Measurements from ENCODE around the gene GARNL3. TPM values are rescaled to one million over a fixed set of nuclear protein-coding genes. Genes with fewer than 3 reads are reported as not detected.

The GARNL3 gene, protein sequence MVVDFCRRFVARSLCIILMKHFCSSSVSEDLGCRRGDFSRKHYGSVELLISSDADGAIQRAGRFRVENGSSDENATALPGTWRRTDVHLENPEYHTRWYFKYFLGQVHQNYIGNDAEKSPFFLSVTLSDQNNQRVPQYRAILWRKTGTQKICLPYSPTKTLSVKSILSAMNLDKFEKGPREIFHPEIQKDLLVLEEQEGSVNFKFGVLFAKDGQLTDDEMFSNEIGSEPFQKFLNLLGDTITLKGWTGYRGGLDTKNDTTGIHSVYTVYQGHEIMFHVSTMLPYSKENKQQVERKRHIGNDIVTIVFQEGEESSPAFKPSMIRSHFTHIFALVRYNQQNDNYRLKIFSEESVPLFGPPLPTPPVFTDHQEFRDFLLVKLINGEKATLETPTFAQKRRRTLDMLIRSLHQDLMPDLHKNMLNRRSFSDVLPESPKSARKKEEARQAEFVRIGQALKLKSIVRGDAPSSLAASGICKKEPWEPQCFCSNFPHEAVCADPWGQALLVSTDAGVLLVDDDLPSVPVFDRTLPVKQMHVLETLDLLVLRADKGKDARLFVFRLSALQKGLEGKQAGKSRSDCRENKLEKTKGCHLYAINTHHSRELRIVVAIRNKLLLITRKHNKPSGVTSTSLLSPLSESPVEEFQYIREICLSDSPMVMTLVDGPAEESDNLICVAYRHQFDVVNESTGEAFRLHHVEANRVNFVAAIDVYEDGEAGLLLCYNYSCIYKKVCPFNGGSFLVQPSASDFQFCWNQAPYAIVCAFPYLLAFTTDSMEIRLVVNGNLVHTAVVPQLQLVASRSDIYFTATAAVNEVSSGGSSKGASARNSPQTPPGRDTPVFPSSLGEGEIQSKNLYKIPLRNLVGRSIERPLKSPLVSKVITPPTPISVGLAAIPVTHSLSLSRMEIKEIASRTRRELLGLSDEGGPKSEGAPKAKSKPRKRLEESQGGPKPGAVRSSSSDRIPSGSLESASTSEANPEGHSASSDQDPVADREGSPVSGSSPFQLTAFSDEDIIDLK
- 11.9 TPM for polyA plus RNA-seq (2013, experiment 1 of 4)
- 12.4 TPM for polyA plus RNA-seq (2013, experiment 2 of 4)
- polyA plus RNA-seq (2013, experiment 3 of 4) = 12.5 TPM
- polyA plus RNA-seq (2013, experiment 4 of 4) = 16.9 TPM

DNA sequence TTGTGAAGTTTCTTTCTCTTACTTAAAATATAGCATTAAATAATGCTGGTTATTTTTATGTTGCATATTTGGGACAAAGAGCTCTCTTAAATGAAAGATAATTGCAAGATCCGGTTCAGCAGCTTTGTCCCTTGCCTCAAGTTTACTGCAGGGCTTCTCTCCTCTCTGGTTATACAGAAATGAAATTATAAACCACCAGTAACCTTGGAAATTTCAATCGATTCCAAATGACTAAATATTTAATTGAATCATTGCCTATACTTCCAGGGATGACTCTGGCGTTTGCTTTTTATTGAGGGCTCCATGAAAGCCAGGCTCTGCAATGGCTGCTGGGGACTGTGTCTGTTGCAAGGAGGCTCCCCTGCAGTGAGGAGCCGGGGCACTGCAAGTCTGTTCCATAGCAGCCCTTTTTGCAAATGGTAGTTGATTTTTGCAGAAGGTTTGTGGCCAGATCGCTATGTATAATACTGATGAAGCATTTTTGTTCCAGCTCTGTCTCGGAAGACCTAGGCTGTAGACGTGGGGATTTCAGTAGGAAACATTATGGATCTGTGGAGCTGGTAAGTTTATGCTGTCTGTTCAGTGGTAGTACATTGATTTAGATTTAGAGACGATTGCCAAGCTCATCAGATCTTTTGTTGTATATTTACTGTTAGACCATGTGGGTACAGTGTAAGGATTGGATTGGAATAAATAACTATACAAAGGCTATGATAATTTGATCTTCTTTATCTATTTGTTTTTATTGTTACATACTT lies at the start of gene GARNL3:
GARNL3 (plus strand) TSS at position 313 of the 758 bp plus-strand sequence; CDS start at position 417, 104 bp downstream.
- H3K36me3 ChIP-seq (ENCODE audit: control insufficient read depth, insufficient read depth, low read length) = no peaks in the 10 kb centered on the region
- H3K27ac ChIP-seq (ENCODE audit: insufficient read depth, low read depth, low read length, poor library complexity, severe bottlenecking) = no peak within 1 kb of the TSS
- H3K4me3 ChIP-seq (ENCODE audit: insufficient read depth, low read depth, low read length) = no peak within 1 kb of the TSS
- no peaks in the 10 kb centered on the region for H3K9me3 ChIP-seq (ENCODE audit: control insufficient read depth, low read length)
- H3K27me3 ChIP-seq (ENCODE audit: control insufficient read depth, insufficient read depth, low read length, poor library complexity, severe bottlenecking) = no peaks in the 10 kb centered on the region
- WGBS, 2 experiments = 59 to 61% methylated on average over 8 of the region's 8 CpGs
- peaks cover 6% of the 10 kb centered on the region for H3K4me1 ChIP-seq (ENCODE audit: control insufficient read depth, insufficient read depth, low read length)

DNA sequence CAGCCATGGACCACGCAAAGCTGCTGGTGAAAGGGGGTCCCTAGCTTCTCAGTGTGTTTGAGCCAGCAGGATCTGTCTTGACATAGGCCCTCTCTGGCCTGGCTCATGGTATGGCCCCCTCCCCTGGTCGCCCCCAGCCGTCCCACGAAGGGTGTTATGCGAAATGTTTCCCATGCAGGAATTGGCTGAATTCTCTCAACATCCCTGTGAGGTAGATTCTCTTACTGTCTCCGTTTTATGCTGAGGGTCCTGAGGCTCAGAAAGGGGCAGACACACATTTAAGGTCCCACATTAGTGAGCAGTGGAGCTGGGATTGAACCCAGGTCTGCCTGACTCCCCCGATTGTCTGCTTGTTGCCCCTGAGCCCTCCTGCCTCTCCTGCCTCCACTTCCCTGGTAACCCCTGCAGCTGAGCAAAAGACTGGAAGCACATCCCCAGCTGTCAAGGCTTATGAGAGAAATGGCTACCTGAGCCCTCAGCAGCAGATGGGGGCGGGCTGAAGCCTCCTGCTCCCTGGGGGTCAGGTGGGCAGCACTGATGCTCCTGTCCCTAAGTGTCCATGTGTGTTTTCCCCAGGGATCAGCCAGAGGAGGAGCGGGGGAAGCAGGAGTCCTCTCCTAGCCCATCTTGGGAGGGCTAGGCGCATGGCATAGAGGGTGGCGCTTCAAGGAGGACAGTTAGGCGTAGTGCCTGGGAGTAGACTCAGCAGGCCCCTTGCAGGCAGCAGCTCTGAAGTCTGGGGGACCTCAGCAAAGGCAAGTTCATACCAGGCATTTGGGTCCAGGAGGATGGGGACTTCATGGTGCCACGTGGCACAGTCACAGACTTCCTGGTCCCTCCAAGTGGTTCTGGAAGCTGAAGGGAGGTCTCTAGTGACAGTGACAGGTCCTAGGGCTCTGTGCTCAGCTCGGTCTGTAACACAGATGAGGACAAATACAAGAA lies 49.0 kb upstream of the GARNL3 start:
- Histone ChIP-seq H3K9me3 (ENCODE audit: control insufficient read depth, low read length) (no peaks in the 10 kb centered on the region), H3K27me3 (ENCODE audit: control insufficient read depth, insufficient read depth, low read length, poor library complexity, severe bottlenecking) (no peaks in the 10 kb centered on the region), H3K4me3 (ENCODE audit: insufficient read depth, low read depth, low read length) (no peak overlapping the region), H3K27ac (ENCODE audit: insufficient read depth, low read depth, low read length, poor library complexity, severe bottlenecking) (no peak overlapping the region), H3K36me3 (ENCODE audit: control insufficient read depth, insufficient read depth, low read length) (no peaks in the 10 kb centered on the region), H3K4me1 (ENCODE audit: control insufficient read depth, insufficient read depth, low read length) (peaks cover 7% of the 10 kb centered on the region)
- 93 to 94% methylated on average over 14 of the region's 14 CpGs for WGBS, 2 experiments

DNA sequence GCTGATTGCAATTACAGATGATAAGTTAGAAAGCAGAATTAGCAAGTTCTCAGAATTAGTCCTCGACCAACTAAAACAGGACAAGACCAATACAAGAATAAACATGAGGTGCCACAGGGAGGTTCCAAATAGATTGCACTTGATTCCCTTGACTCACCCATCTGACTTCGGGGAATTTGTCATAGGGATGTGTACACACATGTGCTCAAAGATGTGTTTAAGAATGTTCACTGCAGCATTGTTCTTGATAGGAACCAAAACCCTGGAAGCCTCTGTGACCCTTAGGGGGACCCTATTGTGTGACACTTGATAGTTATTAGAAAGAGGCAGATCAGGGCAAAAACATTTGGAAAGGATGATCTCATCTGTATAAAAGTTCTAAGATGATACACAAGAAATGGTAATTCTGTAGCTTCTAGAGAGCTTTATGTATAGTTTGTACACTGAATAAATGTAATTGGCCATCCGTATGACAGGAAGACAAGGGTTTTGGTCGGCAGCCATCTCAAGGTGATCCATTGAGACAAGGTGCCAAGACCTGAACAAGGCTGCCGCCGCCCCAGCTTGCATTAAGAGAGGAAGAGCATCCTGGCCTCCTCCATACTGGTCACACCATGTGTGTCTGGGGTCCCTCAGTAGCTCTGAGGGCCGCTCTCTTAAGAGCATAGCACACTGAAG lies 48.2 kb upstream of the GARNL3 start:
- 93% methylated on average over 7 of the region's 7 CpGs for WGBS, 2 experiments
- no peaks in the 10 kb centered on the region for H3K9me3 ChIP-seq (ENCODE audit: control insufficient read depth, low read length)
- H3K4me1 ChIP-seq (ENCODE audit: control insufficient read depth, insufficient read depth, low read length) = no peaks in the 10 kb centered on the region
- H3K4me3 ChIP-seq (ENCODE audit: insufficient read depth, low read depth, low read length) = no peak overlapping the region
- no peaks in the 10 kb centered on the region for H3K36me3 ChIP-seq (ENCODE audit: control insufficient read depth, insufficient read depth, low read length)
- H3K27me3 ChIP-seq (ENCODE audit: control insufficient read depth, insufficient read depth, low read length, poor library complexity, severe bottlenecking) = no peaks in the 10 kb centered on the region
- no peak overlapping the region for H3K27ac ChIP-seq (ENCODE audit: insufficient read depth, low read depth, low read length, poor library complexity, severe bottlenecking)

DNA sequence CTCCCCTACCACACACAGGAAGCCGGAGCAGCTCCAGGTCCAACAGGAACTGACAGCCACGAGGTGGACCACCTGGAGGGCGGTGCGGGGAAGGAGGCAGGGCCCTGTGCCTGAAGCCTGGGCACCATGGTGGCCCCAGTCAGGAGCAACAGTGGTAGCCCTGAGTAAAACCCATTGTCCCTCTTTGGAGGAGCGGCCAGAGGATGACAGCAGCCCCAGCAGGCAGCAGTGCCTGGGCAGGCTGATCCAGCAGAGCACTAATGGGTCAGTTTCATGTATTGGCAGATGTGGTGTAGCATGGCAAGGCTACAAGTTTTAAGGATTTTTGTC lies 47.7 kb upstream of the GARNL3 start:
- H3K27ac ChIP-seq (ENCODE audit: insufficient read depth, low read depth, low read length, poor library complexity, severe bottlenecking) = no peak overlapping the region
- H3K36me3 ChIP-seq (ENCODE audit: control insufficient read depth, insufficient read depth, low read length) = no peaks in the 10 kb centered on the region
- H3K4me1 ChIP-seq (ENCODE audit: control insufficient read depth, insufficient read depth, low read length) = no peaks in the 10 kb centered on the region
- H3K9me3 ChIP-seq (ENCODE audit: control insufficient read depth, low read length) = no peaks in the 10 kb centered on the region
- WGBS, 2 experiments = 77 to 80% methylated on average over 5 of the region's 5 CpGs
- no peak overlapping the region for H3K4me3 ChIP-seq (ENCODE audit: insufficient read depth, low read depth, low read length)
- no peaks in the 10 kb centered on the region for H3K27me3 ChIP-seq (ENCODE audit: control insufficient read depth, insufficient read depth, low read length, poor library complexity, severe bottlenecking)

DNA sequence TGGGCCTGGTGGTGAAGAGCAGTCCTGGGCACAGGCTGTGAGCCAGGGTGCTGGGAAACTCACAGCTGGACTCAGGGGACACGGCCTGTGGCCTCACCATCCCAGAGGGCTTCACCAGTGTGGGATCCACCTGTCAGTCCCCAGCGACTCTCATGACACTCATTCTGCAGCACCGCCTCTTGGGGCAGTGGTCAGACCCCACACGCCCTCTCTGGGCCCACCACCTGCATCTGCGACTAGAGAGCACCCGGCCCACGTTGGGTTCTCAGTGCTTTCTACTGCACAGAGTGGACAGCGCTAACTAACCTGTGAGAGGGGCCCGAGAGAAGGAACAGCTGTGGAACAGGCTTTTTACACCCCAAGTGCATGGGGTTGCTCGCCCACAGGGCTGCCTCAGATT lies 45.8 kb upstream of the GARNL3 start:
- Histone ChIP-seq H3K4me1 (ENCODE audit: control insufficient read depth, insufficient read depth, low read length) (no peaks in the 10 kb centered on the region), H3K36me3 (ENCODE audit: control insufficient read depth, insufficient read depth, low read length) (no peaks in the 10 kb centered on the region), H3K4me3 (ENCODE audit: insufficient read depth, low read depth, low read length) (no peak overlapping the region), H3K27ac (ENCODE audit: insufficient read depth, low read depth, low read length, poor library complexity, severe bottlenecking) (no peak overlapping the region), H3K9me3 (ENCODE audit: control insufficient read depth, low read length) (no peaks in the 10 kb centered on the region), H3K27me3 (ENCODE audit: control insufficient read depth, insufficient read depth, low read length, poor library complexity, severe bottlenecking) (peaks cover 19% of the 10 kb centered on the region)
- WGBS, 2 experiments = 88% methylated on average over 10 of the region's 10 CpGs

DNA sequence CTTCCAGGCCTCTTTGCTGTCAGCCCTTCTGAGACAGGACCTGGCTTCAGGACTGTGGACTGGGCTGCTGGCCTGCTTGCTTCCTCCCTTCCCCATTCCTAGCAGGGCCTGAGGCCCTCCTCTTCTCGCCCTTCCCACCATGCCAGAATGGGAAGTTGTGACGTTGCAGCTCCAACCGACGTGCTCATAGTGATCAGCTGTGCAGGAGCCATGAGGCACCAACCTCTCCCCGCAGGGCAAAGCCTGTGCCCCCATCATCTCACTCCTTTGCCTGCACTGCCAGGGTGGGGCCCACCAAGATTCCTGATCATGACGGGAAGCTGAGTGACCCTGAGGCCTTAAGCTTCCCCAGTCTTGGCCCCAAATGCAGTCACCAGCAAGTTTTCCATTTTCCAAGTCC lies 45.1 kb upstream of the GARNL3 start:
- peaks cover 22% of the 10 kb centered on the region for H3K27me3 ChIP-seq (ENCODE audit: control insufficient read depth, insufficient read depth, low read length, poor library complexity, severe bottlenecking)
- H3K27ac ChIP-seq (ENCODE audit: insufficient read depth, low read depth, low read length, poor library complexity, severe bottlenecking) = no peak overlapping the region
- no peaks in the 10 kb centered on the region for H3K4me1 ChIP-seq (ENCODE audit: control insufficient read depth, insufficient read depth, low read length)
- no peaks in the 10 kb centered on the region for H3K9me3 ChIP-seq (ENCODE audit: control insufficient read depth, low read length)
- no peak overlapping the region for H3K4me3 ChIP-seq (ENCODE audit: insufficient read depth, low read depth, low read length)
- 90 to 92% methylated on average over 6 of the region's 6 CpGs for WGBS, 2 experiments
- H3K36me3 ChIP-seq (ENCODE audit: control insufficient read depth, insufficient read depth, low read length) = no peaks in the 10 kb centered on the region

DNA sequence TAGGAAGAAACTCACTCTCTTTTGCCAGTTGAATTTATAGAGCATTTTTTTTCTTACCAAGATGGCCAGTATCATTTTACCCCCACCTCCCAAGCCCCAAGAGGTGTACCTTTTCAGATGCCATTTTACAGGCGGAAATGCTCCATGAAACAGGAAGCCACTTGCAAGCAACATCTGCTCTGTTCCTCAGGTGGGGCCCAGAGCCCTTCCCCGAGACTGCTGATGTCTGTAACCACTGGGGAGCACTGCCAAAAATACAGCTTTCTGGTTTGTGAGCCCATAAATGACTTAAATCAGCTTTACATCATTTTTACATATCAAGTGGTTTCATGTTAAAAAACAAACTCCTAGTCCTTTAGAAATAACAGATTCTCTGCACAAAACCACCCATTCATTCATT lies 42.9 kb upstream of the GARNL3 start:
- peaks cover 38% of the 10 kb centered on the region for H3K27me3 ChIP-seq (ENCODE audit: control insufficient read depth, insufficient read depth, low read length, poor library complexity, severe bottlenecking)
- no peak overlapping the region for H3K4me3 ChIP-seq (ENCODE audit: insufficient read depth, low read depth, low read length)
- no peaks in the 10 kb centered on the region for H3K36me3 ChIP-seq (ENCODE audit: control insufficient read depth, insufficient read depth, low read length)
- H3K4me1 ChIP-seq (ENCODE audit: control insufficient read depth, insufficient read depth, low read length) = no peaks in the 10 kb centered on the region
- H3K27ac ChIP-seq (ENCODE audit: insufficient read depth, low read depth, low read length, poor library complexity, severe bottlenecking) = no peak overlapping the region
- 85 to 95% methylated on average over 2 of the region's 2 CpGs for WGBS, 2 experiments
- H3K9me3 ChIP-seq (ENCODE audit: control insufficient read depth, low read length) = no peaks in the 10 kb centered on the region

DNA sequence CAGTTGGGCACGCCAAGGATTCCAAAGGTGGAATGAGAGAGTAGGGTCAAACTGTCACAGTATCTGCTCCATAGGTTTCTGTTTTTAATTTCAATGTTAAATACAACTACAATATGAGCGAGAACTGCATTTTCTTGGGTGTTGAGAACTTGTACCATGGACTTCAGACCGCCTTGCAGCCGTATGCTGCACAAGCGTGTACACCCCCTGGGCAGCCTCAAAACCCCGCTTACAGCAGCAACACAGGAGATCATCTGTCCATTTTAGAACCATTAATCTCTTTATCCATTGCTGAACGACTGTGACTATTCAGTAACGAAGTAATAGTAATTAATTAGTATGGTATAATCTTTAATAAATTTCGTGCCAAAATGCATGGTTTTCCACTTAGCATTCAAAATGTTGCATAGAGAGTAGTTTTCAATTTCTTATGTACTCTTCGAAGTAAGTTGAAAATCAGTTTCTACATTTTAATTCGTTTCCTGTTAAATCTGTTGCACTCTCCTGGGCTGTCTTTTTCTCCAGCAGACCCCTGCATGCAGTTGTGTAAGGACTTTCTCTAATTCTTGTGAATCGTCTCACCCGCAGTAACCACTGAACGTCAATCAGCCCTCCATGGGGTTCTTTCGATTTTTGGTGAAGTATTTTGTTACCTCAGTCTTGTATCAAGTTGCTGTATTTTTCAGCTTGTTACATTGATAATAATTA lies 42.0 kb upstream of the GARNL3 start:
- WGBS, 2 experiments = 89 to 92% methylated on average over 14 to 15 of the region's 15 CpGs
- H3K36me3 ChIP-seq (ENCODE audit: control insufficient read depth, insufficient read depth, low read length) = no peaks in the 10 kb centered on the region
- H3K9me3 ChIP-seq (ENCODE audit: control insufficient read depth, low read length) = no peaks in the 10 kb centered on the region
- H3K4me1 ChIP-seq (ENCODE audit: control insufficient read depth, insufficient read depth, low read length) = no peaks in the 10 kb centered on the region
- H3K4me3 ChIP-seq (ENCODE audit: insufficient read depth, low read depth, low read length) = no peak overlapping the region
- no peak overlapping the region for H3K27ac ChIP-seq (ENCODE audit: insufficient read depth, low read depth, low read length, poor library complexity, severe bottlenecking)
- H3K27me3 ChIP-seq (ENCODE audit: control insufficient read depth, insufficient read depth, low read length, poor library complexity, severe bottlenecking) = peaks cover 45% of the 10 kb centered on the region
